NCI-H1105 treated with DMSO at 0.1 percent for 48 hours (cell line): ENCODE results near the gene MAPK4.
A peak's percentile ranks its signal among the peaks of the same experiment; 100 is the strongest.

Source experiments
- DNase-seq: peaks from one replicate; lab custom pipeline; 2025; lab: John Stamatoyannopoulos, UW

MAPK4 gene

DNA sequence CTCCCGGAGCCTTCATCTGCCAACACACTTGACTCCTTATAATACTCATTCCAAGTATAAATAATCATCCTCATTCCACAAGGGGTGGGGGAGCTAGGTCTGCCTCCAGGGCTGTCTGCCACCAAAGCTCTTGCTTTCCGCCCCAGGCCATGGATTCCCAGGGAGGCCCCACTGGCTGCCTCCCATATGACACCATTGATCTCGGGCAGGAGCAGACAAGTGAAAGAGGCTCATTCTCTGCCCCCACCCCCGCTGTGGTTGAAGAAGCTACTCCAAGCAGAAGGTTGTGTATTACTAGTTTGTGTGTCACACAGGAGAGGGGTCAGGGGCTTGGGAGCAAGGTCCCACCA lies 160.4 kb downstream of the MAPK4 start:
- DNase-seq: no peak

- no peak for DNase-seq
Measured at GRCh38 chr18:50721006-50721405, 161.1 kb downstream of the MAPK4 start.

DNA sequence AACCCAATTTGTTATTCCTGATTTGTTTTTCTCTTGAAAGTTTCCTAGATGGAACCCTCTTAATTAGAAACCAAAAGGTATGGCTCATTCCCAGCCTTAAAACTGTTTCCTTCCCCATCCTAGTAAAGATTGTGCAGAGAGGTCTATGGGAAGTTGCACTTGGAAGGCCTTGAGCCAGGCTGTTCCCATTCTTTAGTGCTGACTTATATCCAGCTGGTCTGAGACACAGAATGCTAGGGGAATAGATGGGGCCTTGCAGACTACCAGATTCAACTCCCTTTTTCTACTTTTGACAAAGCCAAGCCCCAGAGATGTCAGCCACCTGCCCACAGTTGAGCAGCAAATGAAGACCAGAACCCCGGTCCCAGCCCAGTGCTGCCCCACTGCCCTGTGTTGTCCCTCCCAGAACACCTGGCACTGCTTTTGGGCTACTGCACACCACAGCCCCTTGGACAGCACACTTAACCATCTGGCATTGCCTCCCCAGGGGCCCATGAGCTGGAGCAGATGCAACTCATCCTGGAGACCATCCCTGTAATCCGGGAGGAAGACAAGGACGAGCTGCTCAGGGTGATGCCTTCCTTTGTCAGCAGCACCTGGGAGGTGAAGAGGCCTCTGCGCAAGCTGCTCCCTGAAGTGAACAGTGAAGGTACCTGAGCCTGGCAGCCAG lies 161.7 kb downstream of the MAPK4 start:
- no peak for DNase-seq

GRCh38 chr18:50722311-50722710 lies 162.4 kb downstream of the MAPK4 start:
- no peak for DNase-seq

DNA sequence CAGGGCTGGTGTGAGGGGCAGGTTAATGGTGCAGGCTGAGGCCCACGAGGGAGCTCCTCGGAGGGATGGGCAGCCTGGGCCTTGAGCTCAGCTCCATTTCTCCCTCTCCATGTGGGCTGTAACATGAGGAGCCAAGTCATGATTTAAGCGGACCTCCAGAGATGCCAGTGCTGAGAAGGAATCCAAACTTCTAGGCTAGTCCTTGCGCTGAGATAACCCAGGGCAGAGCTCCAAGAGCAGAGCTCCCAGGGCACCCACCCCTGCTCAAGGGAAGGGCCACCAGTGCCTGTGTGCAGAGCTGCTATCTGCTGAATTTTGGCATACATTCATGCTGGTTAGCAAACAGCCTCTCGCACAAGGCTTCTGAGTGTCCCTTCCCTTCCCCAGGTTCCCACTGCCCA lies 164.9 kb downstream of the MAPK4 start:
- no peak for DNase-seq

GRCh38 chr18:50726960-50727589 lies 167.2 kb downstream of the MAPK4 start:
- DNase-seq: no peak

GRCh38 chr18:50727721-50728471 lies 168.0 kb downstream of the MAPK4 start:
- peak; percentile 12 for DNase-seq

GRCh38 chr18:50729376-50729775 lies 169.5 kb downstream of the MAPK4 start:
- no peak for DNase-seq

DNA sequence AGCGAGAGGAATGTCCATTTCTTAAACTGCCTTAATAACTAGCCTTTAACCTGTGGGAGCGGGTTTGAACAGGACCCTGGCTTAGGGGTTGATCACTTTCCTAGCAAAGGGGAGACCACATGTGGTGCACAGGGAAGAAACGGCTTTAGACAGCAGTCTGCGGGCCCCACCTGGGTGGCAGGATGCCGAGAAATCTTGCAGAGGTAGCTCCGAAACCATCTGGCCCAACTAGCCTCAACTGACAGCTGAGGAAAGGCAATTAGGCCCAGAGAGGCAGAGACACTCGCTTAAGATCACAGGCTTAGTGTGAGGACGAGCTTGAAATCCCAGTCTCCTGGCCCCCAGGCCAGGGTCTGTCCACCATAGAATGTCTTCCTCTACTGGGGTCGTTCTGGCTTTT lies 170.1 kb downstream of the MAPK4 start:
- no peak for DNase-seq

GRCh38 chr18:50734342-50734741 lies 174.5 kb downstream of the MAPK4 start:
- DNase-seq: no peak

- DNase-seq: no peak
Measured at GRCh38 chr18:50734886-50735285, 175.0 kb downstream of the MAPK4 start.

DNA sequence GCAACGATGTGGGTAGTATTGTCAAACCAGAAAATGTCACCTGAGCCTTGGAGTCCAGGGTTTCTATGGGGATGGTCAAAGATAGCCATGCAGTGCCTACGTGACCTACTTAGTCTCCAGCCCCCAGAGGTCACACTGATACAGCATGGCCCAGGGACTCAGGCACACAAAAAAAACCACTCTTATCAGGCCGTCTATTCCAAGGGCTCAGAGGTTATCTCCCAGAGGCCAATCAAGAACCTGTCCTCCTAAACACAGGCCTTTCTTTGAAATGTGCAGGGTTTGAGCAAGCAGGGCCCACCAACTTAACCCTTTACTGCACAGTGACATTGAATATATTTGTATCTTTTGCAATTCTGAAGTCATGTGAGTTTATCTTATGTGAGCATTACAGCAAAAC lies 177.2 kb downstream of the MAPK4 start:
- DNase-seq: no peak

GRCh38 chr18:50738098-50738757 lies 178.3 kb downstream of the MAPK4 start:
- DNase-seq: no peak

GRCh38 chr18:50742952-50743351 lies 183.1 kb downstream of the MAPK4 start:
- no peak for DNase-seq

DNA sequence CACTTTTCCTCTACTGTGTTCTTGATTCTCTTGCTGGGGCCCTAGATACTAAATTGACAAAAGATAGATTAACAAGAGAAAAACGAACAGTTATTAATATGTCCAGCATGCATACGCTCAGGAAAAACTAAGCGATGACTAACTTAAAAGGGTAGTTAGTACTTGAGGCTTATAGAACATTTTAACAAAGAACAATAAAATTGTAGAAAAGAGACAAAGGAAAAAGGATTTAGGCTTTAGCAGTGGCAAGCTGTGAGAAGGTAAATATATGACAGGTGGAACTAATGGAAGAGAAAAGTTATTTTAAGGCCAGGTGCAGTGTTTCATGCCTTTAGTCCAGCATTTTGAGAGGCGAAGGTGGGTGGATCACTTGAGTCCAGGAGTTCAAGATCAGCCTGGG lies 184.4 kb downstream of the MAPK4 start:
- DNase-seq: no peak

- no peak for DNase-seq
Measured at GRCh38 chr18:50745945-50746344, 186.1 kb downstream of the MAPK4 start.

DNA sequence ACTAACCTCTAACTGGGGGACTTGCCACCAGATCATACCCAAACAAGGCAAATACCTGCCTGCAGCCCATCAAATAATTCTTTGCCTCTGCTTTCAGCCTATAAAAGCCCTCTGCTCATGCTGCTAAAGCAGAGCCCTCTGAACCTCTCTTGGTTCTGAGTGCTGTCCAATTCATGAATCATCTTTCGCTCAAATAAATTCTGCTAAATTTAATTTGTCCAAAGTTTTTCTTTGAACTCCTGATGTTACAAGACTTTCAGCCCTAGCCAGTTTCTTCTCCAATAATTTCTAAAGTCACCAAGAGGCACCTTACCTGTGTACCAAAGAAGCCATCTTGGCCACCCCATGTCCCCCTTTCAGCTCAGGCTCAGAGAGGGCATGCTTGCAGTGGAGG lies 188.0 kb downstream of the MAPK4 start:
- no peak for DNase-seq

- DNase-seq: no peak
Measured at GRCh38 chr18:50748243-50749229, 188.6 kb downstream of the MAPK4 start.

DNA sequence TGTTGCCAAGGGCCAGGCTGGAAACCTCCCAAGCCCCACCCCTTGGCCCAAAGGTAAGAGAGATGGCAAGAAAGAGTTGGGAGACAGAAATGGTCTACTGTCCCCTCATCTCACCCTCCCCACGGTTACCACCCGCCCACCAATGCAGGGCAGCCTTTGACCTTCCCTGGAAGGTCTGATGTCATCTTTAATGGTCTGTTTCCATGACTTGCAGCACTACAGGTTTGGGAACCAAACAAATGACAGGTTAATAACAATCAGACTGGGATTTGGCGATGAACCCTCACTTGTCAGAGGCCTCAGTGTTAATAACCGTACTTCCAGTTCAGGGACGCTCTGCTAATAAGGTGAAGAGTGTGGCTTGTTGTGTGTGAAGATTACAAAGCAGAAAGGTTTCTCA lies 189.5 kb downstream of the MAPK4 start:
- DNase-seq: no peak

GRCh38 chr18:50749945-50750344 lies 190.1 kb downstream of the MAPK4 start:
- no peak for DNase-seq

DNA sequence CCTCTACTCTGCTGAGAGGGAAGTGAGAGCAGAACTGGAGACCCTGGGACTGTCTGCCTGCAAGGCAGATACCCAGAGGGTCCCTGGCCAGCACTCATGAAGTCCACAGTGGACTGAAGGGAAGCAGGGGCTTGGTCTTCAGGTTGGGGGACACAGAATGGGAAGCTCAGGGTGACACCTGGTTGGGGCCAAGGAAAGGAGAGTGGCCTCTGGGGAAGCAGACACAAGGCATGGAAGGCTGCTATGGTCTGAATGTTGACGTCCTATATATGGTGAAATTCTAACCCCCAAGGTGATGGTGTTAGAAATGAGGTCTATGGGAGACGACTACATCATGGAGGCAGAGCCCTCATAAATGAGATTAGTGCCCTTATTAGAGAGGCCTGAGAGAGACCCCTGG lies 190.7 kb downstream of the MAPK4 start:
- no peak for DNase-seq

- peak; percentile 17 for DNase-seq
Measured at GRCh38 chr18:50751490-50751889, 191.6 kb downstream of the MAPK4 start.
